ENCODE data around the gene S100Z.

S100Z gene

DNA sequence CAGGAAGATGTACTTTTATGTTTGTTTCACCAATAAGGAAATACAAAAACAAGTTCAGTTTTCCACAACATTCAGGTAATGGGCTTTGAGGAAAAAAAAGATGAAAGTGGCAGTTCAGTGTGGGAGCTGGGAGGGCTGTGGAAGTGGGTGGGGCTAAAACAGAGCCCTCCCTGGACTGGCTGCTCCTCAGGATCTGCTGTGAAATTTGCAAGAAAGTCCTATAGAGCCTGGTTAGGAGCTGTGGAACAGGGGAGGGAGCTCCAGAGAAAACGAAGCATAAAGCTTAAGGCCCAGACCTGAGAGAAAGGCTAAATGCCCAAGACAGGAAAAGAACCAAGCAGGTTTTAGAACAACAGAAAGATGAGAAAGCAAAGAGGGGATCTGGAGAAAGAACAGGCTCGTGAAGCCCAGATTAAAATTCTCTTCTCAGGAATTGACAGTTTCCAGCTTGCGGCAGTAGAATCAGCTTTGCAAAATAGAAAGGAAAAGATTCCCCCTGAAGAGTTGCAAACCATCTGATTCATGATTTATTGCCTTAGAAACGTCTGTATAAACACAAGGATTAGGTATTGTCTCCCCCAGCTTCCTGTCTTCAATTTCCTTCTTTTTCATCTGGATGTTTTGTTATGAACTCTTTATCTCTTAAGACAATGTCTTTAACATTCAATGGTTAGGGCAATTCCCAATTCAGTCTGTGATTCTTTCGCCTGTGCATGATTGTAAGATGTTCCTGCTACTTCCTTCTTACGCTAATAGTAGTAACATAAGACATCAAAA is 76.7 kb downstream of the S100Z start:
- TF ChIP-seq, protein P1, sequence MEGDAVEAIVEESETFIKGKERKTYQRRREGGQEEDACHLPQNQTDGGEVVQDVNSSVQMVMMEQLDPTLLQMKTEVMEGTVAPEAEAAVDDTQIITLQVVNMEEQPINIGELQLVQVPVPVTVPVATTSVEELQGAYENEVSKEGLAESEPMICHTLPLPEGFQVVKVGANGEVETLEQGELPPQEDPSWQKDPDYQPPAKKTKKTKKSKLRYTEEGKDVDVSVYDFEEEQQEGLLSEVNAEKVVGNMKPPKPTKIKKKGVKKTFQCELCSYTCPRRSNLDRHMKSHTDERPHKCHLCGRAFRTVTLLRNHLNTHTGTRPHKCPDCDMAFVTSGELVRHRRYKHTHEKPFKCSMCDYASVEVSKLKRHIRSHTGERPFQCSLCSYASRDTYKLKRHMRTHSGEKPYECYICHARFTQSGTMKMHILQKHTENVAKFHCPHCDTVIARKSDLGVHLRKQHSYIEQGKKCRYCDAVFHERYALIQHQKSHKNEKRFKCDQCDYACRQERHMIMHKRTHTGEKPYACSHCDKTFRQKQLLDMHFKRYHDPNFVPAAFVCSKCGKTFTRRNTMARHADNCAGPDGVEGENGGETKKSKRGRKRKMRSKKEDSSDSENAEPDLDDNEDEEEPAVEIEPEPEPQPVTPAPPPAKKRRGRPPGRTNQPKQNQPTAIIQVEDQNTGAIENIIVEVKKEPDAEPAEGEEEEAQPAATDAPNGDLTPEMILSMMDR (IDR thresholded peaks at IDR 0.05; ENCODE audit: low read depth, low read length) = no peak
- DNase-seq (ENCODE audit: extremely low read depth, low read depth) = no peak

DNA sequence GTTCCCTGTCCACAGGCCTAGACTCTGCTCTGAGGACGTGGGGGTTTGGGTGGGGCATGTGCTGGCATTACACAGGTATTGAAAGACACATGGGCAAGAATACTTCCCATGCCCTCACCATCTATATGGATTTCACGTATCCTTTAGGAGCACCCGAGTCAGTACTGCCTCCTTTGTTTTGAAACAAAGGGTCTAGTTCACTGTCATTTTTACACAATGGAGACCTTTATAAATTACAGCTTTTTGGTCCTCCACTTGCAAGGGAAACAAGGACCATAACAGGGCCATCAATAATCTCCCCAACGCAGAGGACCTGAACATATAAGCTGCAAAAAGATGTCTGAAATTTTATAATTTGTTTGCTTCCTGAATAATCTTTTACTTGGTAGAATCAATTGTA is 78.1 kb downstream of the S100Z start:
- DNase-seq (ENCODE audit: extremely low read depth, low read depth) = no peak
- TF ChIP-seq, protein P1 (IDR thresholded peaks at IDR 0.05; ENCODE audit: low read depth, low read length) = no peak

DNA sequence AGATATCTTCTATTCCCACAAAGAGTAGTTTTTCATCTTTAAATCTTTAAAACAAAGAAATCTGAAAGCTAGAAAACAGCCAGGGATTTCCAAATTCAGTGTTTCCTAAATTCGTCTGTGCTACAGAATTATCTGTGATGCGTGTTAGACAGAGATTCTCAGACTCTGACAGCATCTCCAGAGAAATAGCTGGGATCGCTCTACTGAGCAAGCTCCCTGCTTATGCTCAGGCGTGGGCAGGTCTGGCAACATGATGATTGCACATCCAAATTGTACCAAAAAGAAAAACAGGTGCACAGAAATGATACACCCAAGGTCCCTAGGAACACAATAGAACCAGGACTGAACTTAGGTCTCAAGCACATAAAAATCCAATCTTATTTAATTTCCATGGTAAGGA is 80.3 kb downstream of the S100Z start:
- TF ChIP-seq, protein P1 (IDR thresholded peaks at IDR 0.05; ENCODE audit: low read depth, low read length) = no peak
- DNase-seq (ENCODE audit: extremely low read depth, low read depth) = no peak

DNA sequence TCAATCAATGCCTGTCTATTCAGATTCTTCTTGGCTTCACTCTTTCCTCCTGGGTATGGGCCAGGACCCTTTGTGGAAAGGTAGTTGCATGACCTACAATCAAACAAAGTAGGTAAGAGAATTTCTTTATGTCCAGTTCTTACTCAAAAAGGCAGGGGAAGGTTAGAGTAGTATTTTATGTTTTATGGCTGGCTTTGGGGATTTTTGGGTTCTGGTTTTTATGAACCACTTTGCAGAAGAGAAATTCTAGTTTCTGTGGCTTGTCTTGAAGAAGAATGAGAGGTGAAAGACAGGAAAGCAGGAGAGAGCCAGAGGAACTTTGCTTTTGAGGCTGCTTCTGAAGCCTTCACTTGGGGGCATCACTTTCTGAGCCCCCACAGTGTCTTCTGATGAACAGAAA is 88.4 kb downstream of the S100Z start:
- DNase-seq (ENCODE audit: extremely low read depth, low read depth) = no peak

DNA sequence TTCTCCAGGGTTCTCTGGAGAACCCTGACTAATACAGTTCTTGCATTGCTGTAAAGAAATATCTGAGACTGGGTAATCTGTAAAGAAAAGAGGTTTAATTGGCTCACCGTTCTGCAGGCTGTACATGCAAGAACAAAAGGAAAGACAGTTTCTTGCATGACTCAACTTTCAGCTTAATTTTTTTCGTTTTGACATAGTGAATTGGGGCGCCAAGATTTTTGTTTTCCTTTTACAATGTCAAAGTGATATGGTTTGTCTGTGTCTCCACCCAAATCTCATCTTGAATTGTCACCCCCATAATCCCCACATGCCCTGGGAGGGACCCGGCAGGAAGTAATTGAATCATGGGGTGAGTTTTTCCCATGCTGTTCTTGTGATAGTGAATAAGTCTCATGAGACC is 91.2 kb downstream of the S100Z start:
- no peak for DNase-seq (ENCODE audit: extremely low read depth, low read depth)
- TF ChIP-seq, protein P1 (IDR thresholded peaks at IDR 0.05; ENCODE audit: low read depth, low read length) = no peak

More for the DNA sequence above, 88.4 kb downstream of the S100Z start:
- TF ChIP-seq, protein P1 (IDR thresholded peaks at IDR 0.05; ENCODE audit: low read depth, low read length) = no peak

DNA sequence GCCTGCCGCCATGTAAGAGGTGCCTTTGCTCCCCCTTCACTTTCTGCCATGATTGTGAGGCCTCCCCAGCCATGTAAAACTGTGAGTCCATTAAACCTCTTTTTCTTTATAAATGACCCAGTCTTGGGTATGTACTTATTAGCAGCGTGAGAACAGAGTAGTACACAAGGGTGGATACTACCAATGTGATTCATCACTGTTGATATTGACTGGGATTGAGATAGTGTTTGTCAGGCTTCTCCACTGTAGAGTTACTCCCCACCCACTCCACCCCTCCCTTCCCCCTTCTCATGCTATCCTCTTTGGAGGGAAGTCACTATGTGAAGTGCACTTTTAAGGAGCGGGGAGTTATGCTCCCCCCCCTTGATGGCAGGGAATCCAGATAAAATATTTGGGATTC is 91.6 kb downstream of the S100Z start:
- TF ChIP-seq, protein P1 (IDR thresholded peaks at IDR 0.05; ENCODE audit: low read depth, low read length) = no peak
- DNase-seq (ENCODE audit: extremely low read depth, low read depth) = no peak

DNA sequence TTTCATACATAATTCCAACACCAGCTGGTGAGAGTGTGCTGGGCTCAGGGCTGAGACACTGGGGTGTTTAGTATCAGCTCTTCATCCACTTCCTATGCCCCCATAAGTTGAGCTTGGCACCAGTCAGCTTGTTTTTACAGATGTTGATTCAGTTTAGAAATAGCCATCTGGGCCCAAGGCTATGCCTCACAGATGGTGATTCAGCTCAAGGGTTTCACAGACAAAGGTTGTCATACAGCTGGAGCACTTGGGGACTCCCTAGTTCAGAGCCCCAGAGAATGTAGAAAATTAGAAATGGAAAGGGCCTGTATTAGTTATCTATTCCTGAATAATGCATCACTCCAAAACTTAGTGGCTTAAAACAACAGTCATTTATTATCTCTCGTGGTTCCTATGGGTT is 92.8 kb downstream of the S100Z start:
- TF ChIP-seq, protein P1 (IDR thresholded peaks at IDR 0.05; ENCODE audit: low read depth, low read length) = no peak
- no peak for DNase-seq (ENCODE audit: extremely low read depth, low read depth)

Measured in AG09319 (cell line).